GM19328 (cell line): Measurements from ENCODE around the gene MUC4.
"Not testable (repeated sequence)": the region's sequence is repeated elsewhere in the genome, so short reads cannot be mapped to it uniquely, and the experiment has no call there.

Source experiments
- ATAC-seq: cut with Tn5 transposase; IDR thresholded peaks from one replicate; pipeline ENCODE4 v1.9.1; 2021; ENCODE audit warnings: mild to moderate bottlenecking, moderate library complexity; ENCODE audit not compliant: unreplicated experiment

The MUC4 gene

DNA sequence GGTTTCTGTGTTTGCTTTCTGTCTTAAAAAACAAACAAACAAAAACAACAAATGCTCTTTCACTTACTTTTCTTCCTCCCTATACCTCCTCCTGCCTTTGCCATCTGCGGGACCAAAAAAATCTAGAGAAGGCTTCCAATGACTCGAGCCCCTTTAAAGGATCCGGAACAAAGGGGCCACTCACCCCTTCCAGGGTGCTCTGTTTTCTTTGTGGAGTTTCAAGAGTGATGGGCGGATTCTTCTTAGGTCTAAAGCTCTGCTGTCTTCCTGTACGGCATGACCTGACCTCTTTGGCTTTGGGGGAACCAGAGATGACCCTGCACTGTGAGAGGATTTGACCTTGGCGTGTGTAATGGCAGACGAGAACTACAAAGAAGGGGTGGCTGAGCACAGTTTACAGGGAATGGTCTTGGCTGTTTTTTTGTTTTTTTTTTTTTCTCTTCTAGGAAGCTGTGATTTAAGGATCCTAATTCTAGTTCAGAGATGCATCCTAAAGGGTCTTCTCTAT is 93.2 kb downstream of the MUC4 start:
- no peak for ATAC-seq

DNA sequence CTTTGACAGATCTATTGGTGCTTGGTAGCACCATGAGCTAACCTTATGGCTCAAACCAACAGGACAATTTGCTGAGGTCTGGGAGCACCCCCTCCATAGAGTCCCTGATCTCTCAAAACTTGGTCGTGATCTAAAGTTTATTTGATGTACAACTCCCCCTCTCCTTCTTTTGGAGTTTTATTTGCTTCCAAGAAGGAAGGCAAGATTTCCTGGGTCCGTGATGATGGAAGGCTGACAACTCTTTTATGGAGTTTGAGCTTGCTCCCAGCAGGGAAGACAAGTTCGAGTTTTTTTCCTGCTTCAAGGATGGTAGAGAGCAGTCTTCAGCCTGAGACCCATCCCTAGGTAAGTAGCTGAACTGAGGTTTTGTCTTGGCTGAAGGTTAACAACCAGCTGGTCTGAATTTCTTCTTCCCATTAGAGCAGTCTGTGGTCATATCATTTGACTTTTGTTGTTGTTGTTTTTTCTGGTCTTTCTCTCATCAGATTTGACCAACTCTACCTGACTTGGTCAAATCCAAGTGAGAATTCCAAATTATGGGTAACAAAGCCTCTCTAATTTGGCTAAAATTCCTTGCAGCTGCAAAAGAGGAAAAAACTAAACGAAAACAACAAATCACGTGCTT is 93.8 kb downstream of the MUC4 start:
- ATAC-seq: no peak

DNA sequence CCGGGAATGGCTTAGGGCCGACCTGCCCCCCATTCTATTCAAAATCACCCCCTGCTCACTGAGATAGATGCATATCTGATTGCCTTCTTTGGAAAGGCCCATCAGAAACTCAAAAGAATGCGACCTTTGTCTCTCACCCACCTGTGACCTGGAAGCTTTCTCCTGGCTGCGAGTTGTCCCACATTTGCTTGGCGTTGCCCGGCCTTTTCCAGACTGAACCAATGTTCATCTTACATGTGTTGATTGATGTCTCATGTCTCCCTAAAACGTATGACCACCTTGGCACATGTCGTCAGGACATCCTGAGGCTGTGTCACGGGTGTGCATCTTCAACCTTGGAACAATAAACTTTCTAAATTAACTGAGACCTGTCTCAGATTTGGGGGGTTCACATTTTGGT is 94.3 kb downstream of the MUC4 start:
- no peak for ATAC-seq

DNA sequence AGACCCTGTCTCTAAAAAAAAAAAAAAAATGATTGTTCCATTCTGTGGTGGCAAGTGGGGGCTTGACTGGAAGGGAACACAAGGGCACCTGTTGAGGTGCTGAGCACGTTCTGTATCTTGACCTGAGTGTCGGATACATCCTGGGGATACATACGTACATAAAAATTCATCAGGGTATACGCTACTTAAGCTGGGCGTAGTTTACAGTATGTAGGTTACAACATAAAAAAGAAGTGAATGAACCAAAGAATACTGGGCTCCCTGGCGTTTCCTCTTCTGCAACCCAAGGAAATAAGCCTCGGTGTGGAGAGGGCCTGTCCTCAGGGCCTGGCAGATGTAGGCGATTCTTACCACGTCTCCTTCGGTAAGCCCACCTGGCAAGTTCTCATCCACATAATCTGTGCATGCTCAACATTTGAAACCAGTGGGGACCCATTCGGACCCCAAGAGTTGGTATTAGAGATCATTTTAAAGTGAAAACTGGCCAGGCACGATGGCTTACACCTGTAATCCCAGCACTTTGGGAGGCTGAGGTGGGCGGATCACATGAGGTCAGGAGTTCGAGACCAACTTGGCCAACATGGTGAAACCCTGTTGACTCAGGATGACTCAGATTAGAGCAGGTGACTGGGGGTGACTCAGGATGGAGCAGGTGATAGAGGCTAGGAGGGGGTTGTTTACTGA is 96.0 kb downstream of the MUC4 start:
- ATAC-seq: no peak

DNA sequence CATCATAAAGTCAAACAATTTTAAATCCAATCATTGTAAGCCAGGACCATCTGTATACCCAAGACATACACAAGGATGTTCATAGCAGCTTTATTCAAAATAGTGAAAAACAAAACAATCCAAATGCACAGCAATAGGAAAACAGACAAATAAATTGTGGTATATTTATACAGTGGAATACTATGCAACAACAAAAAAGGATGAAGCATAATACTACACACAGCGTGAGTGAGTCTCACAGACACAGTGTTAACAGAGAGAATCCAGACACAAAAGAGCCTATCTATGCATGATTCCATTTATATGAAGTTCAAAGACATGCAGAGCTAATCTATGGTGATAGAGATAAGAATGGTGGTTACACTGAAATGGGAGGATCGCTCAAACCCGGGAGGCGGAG is 96.6 kb downstream of the MUC4 start:
- no peak for ATAC-seq

DNA sequence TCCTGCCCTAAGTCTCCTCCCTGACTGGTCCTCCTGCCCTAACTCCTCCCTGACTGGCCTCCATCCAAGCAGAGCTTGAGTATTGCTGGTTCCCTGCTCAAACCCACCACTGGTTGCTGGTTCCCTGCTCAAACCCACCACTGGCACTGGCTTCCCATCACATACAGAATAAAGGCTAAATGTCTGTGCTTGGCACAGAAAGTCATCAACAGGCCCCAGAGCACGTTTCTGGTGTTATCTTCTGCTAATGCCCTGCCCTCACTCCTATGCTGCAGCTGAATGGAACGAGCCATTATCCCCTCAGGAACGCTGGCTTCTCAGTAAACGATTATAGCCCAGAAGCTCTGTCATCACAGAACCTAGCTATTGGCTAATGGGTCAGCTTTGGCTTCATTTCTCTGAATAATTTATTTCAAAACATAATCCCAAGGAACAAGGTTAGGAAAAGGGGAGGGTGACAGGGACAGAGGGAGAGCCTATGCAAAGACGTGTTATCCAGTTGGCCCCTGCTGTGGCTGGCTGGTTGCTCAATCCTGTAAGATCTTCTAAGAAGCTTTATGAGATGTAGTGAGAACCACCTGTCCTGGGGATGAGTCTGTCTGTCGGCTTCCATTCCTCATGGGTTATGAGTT is 97.2 kb downstream of the MUC4 start:
- ATAC-seq: no peak

DNA sequence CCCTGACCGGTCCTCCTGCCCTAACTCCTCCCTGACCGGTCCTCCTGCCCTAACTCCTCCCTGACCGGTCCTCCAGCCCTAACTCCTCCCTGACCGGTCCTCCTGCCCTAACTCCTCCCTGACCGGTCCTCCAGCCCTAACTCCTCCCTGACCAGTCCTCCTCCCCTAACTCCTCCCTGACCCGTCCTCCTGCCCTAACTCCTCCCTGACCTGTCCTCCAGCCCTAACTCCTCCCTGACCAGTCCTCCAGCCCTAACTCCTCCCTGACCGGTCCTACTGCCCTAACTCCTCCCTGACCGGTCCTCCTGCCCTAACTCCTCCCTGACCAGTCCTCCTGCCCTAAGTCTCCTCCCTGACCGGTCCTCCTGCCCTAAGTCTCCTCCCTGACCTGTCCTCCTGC is 98.6 kb downstream of the MUC4 start:
- ATAC-seq: not testable (repeated sequence)

DNA sequence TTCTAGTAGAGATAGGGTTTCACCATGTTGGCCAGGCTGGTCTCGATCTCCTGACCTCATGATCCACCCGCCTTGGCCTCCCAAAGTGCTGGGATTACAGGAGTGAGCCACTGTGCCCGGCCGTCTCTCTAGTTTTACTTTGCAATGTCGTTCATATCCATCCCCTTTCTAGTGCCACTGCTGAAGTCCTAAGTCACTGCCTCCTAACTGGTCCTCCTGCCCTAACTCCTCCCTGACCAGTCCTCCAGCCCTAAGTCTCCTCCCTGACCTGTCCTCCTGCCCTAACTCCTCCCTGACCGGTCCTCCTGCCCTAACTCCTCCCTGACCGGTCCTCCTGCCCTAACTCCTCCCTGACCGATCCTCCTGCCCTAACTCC is 99.2 kb downstream of the MUC4 start:
- not testable (repeated sequence) for ATAC-seq

DNA sequence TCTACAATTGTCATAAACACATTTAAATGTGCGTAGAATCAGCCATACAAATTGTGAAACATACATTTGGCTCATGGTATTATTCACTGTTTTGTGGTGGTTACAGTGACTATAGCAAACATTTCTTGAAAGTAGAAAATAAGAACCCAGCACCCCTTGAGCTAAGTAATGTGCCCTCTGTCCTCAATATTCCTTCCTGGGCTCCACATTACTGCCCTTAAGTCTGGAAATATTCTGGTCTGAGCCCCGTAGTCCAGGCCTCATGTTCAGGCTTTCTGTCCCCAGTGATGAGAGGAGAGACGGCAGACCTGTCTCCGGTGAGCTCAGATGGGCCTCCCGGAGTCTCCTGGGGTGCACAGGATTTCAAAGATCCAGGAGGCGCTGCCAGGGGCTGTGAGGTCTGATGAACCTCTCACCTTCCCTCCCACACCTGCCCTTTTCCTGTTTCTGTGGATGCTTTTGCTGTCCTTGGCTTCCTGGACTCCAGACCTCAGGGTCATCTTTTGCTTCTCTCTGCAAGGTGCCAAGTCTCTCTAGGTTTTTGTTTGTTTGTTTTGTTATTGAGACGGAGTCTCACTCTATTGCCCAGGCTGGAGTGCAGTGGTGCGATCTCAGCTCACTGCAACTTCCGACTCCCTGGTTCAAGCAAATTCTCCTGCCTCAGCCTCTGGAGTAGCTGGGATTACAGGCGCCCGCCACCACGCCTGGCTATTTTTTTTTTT is 99.8 kb downstream of the MUC4 start:
- ATAC-seq: no peak

DNA sequence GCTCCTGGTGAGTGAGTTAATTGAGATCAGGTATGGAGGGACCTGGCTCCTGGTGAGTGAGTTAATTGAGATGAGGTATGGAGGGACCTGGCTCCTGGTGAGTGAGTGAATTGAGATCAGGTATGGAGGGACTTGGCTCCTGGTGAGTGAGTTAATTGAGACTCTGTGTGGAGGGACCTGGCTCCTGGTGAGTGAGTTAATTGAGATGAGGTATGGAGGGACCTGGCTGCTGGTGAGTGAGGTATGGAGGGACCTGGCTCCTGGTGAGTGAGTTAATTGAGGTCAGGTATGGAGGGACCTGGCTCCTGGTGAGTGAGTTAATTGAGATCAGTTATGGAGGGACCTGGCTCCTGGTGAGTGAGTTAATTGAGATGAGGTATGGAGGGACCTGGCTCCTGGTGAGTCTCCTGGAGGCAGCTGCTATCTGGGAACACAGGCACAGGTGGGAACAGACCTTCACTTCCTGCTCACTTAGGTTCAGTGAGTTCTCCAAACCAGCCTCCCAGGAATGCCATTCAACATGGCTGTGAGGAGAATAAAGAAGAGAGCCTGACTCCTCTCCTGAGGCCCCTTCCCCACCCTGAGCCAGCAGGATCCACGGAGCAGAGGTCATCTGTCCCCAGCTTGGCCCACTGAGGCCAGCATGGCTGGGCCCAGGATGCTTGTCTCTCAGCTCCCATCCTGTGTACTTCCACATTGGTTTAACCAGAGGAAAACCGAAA is 100.5 kb downstream of the MUC4 start:
- not testable (repeated sequence) for ATAC-seq

DNA sequence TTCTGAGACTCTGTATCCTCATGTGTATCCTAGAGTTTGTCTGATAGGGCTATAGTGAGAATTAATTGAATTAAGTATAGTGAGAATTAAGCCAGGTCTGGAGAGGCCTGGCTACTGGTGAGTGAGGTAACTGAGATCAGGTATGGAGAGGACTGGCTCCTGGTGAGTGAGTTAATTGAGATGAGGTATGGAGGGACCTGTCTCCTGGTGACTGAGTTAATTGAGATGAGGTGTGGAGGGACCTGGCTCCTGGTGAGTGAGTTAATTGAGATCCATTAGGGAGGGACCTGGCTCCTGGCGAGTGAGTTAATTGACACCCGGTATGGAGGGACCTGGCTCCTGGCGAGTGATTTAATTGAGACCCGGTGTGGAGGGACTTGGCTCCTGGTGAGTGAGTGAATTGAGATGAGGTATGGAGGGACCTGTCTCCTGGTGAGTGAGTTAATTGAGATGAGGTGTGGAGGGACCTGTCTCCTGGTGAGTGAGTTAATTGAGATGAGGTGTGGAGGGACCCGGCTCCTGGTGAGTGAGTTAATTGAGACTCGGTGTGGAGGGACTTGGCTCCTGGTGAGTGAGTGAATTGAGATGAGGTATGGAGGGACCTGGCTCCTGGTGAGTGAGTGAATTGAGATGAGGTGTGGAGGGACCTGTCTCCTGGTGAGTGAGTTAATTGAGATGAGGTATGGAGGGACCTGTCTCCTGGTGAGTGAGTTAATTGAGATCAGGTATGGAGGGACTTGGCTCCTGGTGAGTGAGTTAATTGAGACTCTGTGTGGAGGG is 101.4 kb downstream of the MUC4 start:
- ATAC-seq: not testable (repeated sequence)

DNA sequence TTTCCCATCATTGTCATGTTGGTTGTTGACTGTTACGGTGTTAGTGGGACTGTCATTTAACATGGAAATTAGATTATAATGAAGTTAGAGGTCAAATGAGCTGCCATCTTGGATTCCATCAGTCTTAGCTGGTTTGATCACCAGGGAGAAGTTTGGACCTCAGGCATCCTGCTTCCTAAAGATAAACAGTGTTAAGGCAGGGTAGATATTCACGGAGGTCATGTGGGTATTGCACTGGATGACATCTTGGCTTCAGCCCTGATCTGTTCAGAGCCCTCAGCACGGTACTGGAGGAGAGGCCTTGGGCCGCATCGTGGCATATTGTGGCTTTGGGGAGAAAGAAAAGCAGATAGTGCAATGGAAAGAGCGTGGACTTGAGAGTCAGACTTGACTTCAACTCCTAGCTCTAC is 102.0 kb downstream of the MUC4 start:
- no peak for ATAC-seq

DNA sequence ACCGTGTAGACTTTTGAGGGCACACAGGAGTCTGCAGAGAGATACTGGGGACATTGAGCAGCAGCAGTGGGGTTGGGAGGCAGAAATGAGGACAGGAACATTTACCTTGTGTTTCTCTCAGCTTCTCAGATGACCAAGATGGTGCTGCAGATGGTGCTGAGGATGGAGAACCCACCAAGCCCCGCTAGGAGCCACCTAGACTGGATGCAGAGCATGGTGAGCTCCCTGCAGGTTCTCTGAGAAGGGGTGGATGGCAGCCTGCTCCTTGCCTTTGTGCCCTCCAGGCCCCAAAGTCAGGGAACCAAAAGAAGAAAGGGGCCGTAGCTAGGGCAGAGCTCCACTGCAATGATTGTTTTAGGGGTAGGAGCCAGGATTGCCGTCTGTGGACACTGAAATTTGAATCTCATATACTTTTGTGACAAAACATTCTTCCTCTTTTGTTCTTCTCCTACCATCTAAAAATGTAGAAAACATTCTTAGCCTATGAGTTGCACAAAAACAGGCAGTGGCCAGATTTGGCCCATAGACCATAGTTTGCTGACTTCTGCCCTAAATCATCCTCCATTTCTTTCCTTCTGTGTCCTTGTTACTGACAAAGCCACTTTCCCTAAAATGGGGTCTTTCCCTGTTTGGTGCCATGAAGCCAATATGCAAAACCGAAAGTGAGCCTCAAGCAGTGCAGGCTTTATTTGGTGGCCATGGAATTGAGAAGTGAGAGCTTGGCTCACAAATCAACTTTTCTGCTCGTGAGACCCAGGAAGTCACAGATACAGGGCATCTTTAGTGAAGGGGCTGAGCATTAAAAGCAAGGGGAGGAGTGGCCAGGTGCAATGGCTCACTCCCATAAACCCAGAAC is 102.9 kb downstream of the MUC4 start:
- no peak for ATAC-seq

DNA sequence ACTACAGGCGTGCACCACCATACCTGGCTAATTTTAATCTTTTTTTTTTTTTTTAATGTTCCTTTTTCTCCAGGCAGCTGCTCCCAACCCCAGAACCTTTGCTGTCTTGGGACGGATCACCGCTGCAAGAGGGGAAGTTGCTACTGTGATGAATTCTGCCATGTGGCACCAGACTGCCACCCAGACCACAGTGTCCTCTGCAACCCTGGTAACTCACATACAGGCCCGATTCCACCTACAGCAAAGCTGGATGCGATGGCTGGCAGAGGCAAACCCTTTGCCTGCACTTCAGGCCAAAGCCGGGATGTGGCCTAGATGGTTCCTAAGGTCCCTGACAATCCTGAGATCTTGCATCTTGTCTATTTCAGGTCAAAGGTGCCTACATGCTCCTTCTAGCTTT is 103.7 kb downstream of the MUC4 start:
- ATAC-seq: no peak

DNA sequence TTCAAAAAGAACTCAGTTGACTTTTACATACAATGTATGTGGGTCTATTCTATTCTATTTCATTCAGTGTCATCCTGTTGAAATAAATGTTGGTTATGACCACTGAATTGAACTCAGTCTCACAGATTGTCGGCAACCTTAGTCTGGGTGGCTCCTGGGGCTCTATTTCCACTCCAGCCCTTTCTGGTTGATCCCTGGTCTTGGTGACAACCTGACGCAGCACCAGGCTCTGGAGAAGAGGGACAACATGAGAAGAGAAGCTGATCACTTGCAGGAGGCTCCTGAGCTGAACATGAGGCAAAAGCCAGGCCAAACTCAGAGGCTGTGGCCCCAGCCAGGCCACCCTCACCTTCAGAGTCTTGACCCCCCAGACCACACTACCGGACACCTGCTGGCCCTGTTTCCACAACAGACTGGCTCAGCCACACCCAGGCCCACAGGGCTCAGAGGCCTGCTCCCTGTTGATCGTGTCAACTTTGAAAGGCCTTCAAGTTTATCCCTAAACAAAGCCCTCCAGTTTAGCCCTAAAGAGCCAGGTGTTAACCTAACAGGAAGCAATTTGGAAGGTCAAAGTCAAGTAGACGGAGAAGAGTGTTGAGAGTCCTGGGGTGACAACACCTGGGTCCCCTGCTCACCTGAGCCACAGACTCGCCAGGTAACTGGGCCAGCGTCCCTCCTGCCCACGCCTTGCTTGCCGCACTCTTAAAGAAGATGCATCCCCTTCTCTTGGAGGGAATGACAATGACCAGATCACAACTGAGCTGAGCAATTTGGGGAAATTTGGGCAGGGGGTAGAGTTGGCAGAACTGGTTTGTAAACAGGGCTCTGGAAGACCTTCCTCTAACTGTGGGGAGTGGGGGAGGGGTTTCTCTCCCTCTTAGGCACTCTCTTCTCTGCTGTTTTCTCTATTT is 106.4 kb downstream of the MUC4 start:
- no peak for ATAC-seq

DNA sequence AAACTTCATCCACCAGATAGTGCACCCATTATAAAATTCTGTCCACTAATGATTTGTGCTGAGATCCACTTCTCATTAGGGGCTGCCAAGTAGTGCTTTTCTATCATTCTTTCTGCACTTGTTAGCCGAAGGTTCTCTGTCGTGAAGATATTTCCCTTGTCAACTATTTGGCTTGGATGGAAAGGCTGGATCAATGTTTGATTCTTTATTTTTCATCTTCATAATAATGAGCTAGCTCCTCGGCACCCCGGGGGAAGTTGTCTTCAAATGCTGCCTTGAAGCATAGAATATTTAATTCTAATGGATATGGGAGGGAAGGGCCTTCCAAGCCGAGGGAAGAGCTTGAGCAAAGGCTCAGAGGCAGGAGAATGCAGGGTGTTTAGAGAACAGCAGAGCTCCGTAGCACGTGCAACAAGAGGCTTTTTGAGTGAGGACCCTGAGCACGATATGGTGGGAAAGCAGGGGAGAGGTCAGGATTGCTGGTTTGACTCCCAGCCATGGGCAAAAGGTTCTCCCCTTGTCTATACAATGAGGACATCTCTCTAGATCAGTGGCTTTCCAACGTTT is 107.2 kb downstream of the MUC4 start:
- ATAC-seq: no peak

DNA sequence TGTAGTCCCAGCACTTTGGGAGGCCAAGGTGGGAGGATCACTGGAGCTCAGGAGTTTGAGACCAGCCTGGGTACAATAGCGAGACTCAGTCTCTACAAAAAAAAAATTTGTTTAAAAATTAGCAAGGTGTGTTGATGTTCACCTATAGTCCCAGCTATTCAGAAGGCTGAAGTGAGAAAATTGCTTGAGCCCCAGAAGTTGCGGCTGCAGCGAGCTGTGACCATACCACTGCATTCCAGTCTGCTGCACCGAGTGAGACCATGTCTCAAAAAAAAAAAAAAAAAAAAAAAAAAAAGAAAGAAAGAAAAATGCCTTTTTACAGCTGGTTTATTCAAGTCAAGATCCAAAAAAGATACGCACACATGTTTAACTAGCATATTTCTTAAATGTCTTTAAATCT is 108.0 kb downstream of the MUC4 start:
- ATAC-seq: no peak
